ENCODE measurements around the gene OLFML2A. TPM values are rescaled to one million over a fixed set of nuclear protein-coding genes. Genes with fewer than 3 reads are reported as not detected.

OLFML2A gene
- total RNA-seq, 1 donor from 2014 or later = 12.7 TPM

DNA sequence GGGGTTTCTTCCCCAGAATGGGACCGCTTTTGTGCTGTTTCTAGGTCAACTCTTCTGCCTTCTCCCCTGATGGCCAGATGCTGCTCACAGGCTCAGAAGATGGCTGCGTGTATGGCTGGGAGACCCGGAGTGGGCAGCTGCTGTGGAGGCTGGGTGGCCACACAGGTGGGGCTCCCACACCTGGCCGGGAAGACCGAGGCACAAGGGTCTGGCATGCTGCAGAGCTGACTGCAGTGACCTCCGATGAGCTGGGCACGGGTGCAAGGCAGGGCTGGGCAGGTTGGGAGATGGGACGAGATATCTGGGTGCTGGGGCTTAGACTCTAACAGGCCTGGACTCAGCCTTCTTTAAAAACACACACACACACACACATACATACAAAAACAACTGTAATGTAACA is 77.2 kb downstream of the OLFML2A start:
- DNase-seq (ENCODE audit: low spot score) = no peak

- no peak for DNase-seq (ENCODE audit: low spot score)
Measured at GRCh38 chr9:124854822-124855221, 77.9 kb downstream of the OLFML2A start.

DNA sequence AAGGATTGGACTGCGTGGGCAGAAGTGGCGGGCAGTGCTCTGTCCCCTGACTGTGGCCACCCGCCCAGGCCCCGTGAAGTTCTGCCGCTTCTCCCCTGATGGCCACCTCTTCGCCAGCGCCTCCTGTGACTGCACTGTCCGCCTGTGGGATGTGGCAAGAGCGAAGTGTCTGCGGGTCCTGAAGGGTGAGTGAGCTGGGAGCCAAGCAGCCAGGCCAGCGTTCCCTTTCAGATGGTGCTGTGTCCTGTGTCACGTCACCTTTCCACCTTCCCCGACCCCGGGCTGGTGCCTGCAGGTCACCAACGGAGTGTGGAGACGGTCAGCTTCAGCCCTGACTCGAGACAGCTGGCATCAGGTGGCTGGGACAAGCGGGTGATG is 78.6 kb downstream of the OLFML2A start:
- no peak for DNase-seq (ENCODE audit: low spot score)

DNA sequence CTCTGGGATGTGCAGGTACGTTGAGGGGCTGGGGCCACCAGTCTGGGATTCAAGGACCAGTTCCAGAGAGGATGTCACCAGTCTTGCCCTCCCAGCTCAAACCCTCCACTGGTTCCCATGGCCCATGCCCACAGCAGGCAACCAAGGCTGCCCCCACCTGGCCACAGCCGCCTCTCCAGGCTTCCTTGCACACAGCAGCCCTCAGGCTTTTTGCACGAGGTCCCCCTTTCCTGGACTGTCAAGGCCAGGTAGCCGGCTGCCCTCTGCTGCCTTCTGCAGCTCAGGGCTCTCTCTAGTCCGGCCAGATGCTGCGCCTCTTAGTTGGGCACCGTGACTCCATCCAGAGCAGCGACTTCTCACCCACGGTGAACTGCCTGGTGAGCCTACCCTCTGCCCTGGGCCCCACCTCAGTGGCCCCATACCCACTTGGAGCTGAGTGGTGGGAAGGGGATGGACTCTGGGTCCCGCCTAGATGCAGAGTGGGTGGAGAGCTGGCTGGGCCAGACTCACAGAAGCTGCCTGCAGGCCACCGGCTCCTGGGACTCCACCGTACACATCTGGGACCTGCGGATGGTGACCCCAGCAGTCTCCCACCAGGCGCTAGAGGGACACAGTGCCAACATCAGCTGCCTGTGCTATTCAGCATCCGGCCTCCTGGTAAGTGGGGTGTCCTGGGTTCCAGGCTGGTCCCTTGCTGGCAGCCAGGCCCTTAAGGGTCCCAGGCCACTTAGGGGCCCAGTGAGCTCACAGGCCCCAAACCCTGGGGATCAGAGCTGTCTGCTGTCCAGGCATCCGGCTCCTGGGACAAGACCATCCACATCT is 79.2 kb downstream of the OLFML2A start:
- no peak for DNase-seq (ENCODE audit: low spot score)

- no peak for DNase-seq (ENCODE audit: low spot score)
Measured at GRCh38 chr9:124857533-124858162, 80.7 kb downstream of the OLFML2A start.

DNA sequence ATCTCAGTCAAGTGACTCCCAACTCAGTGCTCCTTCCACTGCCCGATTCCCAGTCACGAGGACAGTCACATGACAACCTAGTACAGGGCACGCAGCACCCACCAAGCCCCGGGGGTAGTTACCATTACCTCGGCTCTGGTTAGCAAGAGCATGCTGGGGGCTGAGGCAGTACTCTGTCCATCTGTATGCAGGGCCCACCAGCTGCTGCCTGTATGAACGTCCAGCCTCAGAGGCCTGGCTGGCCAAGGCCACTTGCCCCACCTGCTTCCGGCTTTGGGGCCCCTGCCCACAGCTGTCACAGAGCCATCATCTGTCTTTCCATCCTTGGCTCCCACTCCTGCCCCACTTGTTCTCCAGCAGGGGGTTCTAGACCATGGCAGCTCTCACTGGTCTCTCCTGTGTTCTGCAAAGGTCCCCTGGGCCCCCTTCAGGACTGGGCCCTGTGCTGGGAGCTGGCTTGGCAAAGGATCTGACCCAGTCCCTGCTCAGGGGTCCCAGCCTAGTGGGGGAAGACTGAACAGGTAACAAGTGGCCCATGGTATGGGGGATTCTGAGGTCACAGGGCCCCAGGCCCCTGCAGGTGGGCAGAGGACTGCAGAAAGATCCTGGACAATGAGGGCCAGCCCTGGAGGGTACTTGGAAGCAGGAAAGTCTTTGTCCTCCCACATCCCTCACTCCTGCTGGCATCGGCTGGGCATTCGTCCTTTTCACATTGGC is 81.6 kb downstream of the OLFML2A start:
- DNase-seq (ENCODE audit: low spot score) = no peak

DNA sequence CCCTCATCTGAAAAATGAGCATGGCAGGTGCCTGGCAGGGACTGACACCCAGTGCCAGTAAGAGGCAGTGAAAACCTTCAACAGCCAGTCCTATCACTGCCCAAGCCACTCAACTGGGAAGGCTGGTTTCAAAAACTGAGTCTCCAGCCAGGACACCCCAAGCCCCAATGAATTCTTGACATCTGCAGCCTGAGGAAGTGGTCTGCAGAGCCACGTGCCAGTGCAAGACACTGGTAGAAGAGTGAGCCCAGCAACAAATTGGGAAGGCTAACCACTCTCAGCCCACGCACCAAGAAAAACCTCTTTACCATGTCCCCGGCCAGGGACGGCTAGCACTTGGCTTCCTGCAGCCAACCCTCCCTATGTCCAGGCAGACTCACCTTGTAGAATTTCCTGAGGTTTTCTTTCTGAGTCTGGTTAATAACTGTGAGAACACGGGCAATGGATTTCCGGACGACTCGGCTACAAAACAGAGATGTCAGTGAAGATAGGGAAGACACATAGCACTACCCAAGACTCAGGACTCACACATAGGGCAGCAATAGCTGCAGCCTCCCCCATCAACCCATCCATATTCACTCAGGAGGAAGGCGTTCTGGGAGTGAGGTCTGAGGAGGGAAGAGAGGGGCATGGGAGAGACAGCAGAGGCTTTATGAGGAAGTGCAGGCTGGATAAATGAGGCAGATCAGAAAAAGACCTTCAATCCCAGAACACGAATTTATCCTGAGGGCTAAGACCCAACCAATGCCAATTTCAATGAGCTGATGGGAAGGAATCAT is 83.1 kb downstream of the OLFML2A start:
- no peak for DNase-seq (ENCODE audit: low spot score)

DNA sequence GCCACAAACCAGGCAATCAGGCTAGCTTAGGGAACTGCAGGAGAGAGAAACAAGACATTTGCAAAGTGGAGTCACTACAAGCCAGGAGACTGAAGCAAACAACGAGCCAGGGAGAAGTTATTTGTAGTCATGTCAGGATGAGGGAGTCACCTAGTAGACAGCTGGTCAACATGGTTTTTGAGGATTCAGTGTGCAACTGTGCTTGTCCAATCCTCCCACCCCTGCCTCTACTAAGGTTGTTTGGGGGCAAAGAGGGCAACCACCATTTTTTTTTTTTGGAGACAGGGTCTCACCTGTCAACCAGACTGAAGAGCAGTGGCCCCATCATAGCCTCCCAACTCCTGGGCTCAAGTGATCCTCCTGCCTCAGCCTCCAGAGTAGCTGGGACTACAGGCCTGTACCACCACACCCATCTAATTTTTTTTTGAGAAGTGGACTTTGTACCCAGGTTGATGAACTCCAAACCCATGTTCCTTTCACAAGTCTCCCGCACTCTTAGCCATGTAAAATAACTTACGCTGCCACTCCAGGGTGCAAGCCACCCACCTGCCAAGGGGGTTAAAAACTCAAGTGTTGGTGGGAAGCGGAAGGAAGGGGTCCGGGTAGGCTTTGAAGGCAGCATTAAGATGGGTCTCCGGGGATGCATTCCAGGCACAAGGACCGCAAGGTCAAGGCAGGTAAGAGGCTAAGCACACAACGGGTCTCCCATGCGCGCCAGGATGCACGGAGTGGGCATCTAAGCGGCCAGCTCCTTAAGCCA is 83.8 kb downstream of the OLFML2A start:
- no peak for DNase-seq (ENCODE audit: low spot score)

- DNase-seq (ENCODE audit: low spot score) = peak; percentile 95
Measured at GRCh38 chr9:124861342-124862229, 84.7 kb downstream of the OLFML2A start, which contains the start of the genes ARPC5L and RPL35. Gene ARPC5L (plus strand): TSS chr9:124862130. CDS start chr9:124869291, 7,161 bp downstream. Gene RPL35 (minus strand): TSS chr9:124861957. CDS start chr9:124861912, 45 bp downstream.

DNA sequence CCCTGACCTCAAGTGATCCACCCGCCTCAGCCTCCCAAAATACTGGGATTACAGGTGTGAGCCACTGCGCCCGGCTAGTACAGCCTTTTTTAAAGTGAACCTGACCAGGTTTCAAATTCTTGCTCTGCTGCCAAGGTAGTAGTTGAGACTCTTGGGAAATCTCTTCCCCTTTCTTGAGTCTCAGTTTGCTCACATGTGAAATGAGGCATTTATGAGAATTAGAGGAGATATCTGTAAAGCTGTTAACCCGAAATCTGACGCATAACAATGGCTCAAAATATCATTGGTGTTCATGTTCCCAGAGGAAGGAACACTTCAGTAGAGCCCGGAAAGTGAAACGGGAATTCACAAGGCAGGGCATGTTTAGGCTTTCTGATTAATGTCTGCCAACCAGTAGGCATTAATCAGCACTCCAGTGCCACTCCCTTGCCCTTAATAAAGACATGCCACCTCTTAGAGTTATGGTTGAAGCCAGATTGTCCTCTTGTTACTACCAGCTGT is 86.5 kb downstream of the OLFML2A start:
- DNase-seq (ENCODE audit: low spot score) = no peak

Other genes with a start within 250 kb of the OLFML2A start
- 3.2 TPM for gene NR6A1, start 5.8 kb upstream of the OLFML2A start, total RNA-seq
- not detected for gene WDR38, start 76.3 kb downstream of the OLFML2A start, total RNA-seq
- 704 TPM for gene RPL35, start 84.8 kb downstream of the OLFML2A start, total RNA-seq
- gene ARPC5L, start 85.0 kb downstream of the OLFML2A start, total RNA-seq = 33.7 TPM
- gene GOLGA1, start 163.9 kb downstream of the OLFML2A start, total RNA-seq = 23.3 TPM

Measured in mucosa of gallbladder (tissue), 1 donor.